ENCODE measurements around the gene AP1M1. TPM values are rescaled to one million over a fixed set of nuclear protein-coding genes. Genes with fewer than 3 reads are reported as not detected.
"Not testable (repeated sequence)": the region's sequence is repeated elsewhere in the genome, so short reads cannot be mapped to it uniquely, and the experiment has no call there.

Gene AP1M1
- polyA plus RNA-seq, 3 donors from 2014 or later: 128 to 178 (median 173) TPM

DNA sequence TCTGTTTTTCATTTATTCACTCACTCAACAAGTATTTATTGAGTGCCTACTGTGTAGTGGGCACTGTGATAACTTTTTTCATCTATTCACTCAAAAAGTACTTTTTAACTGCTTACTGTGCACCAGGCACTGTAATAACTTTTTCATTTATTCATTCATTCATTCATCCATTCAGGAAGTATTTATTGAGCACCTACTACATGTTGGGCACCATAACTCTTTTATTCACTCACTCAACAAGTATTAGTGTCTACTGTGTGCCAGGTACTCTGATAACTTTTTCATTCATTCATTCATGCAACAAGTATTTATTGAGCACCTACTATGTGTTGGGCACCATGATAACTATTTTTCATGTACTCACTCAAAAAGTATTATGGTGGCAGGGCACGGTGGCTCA is 31.3 kb upstream of the AP1M1 start:
- Mint-ChIP-seq H3K4me3 (no peak overlapping the region), H3K4me1 (peaks cover 26 to 30% of the 10 kb centered on the region in 2 donors), H3K27me3 (ENCODE audit: low read depth in 3 of 3) (peaks cover 0 to 2% (median 2%) of the 10 kb centered on the region in 3 donors), H3K9me3 (peaks cover 0 to 7% (median 6%) of the 10 kb centered on the region in 6 donors), H3K27ac (no peak overlapping the region), H3K36me3 (peaks cover 0 to 8% (median 4%) of the 10 kb centered on the region in 3 donors)
- no peak for DNase-seq

DNA sequence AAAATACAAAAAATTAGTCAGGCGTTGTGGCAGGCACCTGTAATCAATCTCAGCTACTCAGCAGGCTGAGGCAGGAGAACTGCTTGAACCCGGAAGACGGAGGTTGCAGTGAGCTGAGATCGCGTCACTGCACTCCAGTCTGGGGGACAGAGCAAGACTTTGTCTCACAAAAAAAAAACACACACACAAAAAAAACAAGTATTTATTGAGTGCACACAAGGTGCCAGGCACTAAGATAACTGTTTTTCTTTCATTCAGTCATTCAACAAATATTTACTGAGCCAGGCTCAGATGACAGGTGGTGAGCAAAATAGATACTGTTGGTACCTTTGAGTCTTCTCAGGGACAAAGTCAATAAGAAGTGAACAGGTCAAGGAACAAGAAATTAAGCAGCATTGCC is 30.7 kb upstream of the AP1M1 start:
- H3K4me3 Mint-ChIP-seq: peak overlapping the region; percentile 18 to 55 (median 40)
- DNase-seq: no peak
- peaks cover 0 to 2% (median 2%) of the 10 kb centered on the region in 3 donors for H3K27me3 Mint-ChIP-seq (ENCODE audit: low read depth in 3 of 3)
- H3K27ac Mint-ChIP-seq: peak overlapping the region in 5 of 6 donors; percentile 17 to 83 (median 41)
- peaks cover 26 to 30% of the 10 kb centered on the region in 2 donors for H3K4me1 Mint-ChIP-seq
- H3K9me3 Mint-ChIP-seq: peaks cover 0 to 7% (median 6%) of the 10 kb centered on the region in 6 donors
- H3K36me3 Mint-ChIP-seq: peaks cover 0 to 8% (median 4%) of the 10 kb centered on the region in 3 donors

DNA sequence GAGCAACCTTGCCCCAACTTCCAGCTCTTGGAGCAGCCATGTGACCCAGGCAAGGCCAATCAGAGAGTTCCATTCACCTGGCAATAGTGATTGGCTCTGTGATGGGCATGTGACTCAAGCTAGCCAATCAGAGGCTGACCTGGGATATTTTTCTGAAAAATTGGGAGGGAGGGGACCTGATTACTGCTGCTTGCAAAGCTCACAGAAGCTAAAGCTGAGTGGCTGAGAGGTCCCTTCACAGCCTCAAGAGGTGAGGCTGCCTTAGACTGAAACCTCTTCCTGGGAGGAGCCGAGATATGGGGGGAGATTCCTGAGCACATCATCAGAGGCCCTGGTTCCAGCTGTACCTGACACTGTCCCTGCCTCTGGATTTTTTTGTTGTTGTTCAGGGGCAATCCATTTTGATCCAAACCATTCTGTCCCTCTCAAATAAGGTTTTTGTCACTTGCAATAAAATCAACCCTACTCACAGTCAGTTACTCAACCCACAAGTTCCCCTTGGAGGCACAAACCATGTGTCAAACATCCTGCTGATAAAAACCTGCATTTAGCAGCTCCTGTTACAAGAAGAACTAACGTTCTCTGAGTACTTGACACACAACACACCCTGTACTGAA is 29.1 kb upstream of the AP1M1 start:
- peaks cover 39 to 45% of the 10 kb centered on the region in 2 donors for H3K4me1 Mint-ChIP-seq
- peak overlapping the region; percentile 37 to 76 (median 69) for H3K4me3 Mint-ChIP-seq
- H3K36me3 Mint-ChIP-seq: peaks cover 0 to 8% (median 4%) of the 10 kb centered on the region in 3 donors
- DNase-seq: peak; percentile 46 to 60 (median 54)
- peaks cover 2 to 3% (median 2%) of the 10 kb centered on the region in 3 donors for H3K27me3 Mint-ChIP-seq (ENCODE audit: low read depth in 3 of 3)
- peak overlapping the region; percentile 83 to 92 (median 88) for H3K27ac Mint-ChIP-seq
- peaks cover 0 to 7% (median 6%) of the 10 kb centered on the region in 6 donors for H3K9me3 Mint-ChIP-seq

DNA sequence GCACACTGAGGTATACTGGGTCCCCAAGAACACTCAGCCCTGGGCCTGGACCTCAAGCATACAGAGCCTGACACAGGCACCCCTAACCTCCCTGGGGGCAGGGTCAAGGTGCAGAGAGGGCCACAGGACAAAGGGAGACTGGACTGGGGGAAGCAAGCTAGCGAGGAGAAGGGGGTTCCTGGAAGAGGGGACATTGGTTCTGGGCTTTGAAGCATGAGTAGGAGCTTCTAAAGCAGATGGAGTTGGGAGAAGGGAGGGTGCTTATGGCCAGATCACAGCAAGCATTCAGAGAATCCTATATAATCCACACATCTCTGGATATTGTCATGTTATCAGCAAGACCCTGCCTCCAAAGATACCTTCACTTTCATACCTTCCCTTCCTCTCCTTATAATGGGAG is 27.6 kb upstream of the AP1M1 start:
- Mint-ChIP-seq H3K9me3 (peaks cover 0 to 7% (median 6%) of the 10 kb centered on the region in 6 donors), H3K36me3 (peaks cover 0 to 8% (median 4%) of the 10 kb centered on the region in 3 donors), H3K4me3 (no peak overlapping the region), H3K27ac (peak overlapping the region in 4 of 6 donors; percentile 63 to 88 (median 72)), H3K27me3 (ENCODE audit: low read depth in 3 of 3) (peaks cover 2 to 3% (median 2%) of the 10 kb centered on the region in 3 donors), H3K4me1 (peaks cover 42 to 47% of the 10 kb centered on the region in 2 donors)
- DNase-seq: no peak

DNA sequence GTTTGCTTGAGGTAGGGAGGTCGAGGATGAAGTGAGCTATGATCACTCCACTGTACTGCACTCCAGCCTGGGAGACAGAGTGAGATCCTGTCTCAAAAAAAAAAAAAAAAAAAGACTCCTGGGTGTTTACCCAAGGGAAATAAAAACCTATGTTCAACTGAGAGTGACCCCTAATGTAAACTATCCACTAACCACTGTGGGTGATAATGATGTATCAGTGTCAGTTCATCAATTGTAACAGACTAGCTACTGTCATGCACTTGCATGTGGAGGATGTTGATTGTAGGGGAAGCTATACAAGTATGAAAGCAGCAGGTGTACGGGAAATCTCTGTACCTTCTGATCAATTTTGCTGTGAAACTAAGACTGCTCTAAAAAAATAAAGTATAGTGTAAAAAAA is 21.8 kb upstream of the AP1M1 start:
- no peaks in the 10 kb centered on the region for H3K36me3 Mint-ChIP-seq

DNA sequence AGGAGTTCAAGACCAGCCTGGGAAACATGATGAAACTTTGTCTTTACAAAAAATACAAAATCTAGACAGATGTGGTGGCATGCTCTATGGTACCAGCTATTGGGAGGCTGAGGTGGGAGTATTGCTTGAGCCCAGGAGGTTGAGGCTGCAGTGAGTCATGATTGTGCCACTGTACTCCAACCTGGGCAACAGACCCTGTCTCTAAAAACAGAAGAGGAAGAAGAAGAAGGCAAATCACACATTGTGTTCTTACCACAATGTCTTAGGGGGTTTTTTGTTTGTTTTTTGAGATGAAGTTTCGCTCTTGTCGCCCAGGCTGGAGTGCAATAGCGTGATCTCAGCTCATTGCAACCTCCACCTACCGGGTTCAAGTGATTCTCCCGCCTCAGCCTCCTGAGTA is 18.8 kb upstream of the AP1M1 start:
- not testable (repeated sequence) for H3K9me3 Mint-ChIP-seq, DNase-seq, H3K36me3 Mint-ChIP-seq, H3K4me3 Mint-ChIP-seq
- Mint-ChIP-seq H3K27ac (peak overlapping the region in 2 of 6 donors; percentile 25 to 42), H3K4me1 (peaks cover 8 to 11% of the 10 kb centered on the region in 2 donors), H3K27me3 (ENCODE audit: low read depth in 3 of 3) (peaks cover 2 to 11% (median 8%) of the 10 kb centered on the region in 3 donors)

More for the DNA sequence above, 21.8 kb upstream of the AP1M1 start:
- Mint-ChIP-seq H3K9me3 (no peaks in the 10 kb centered on the region), H3K27ac (no peak overlapping the region), H3K4me3 (no peak overlapping the region), H3K27me3 (ENCODE audit: low read depth in 3 of 3) (peaks cover 0 to 4% (median 2%) of the 10 kb centered on the region in 3 donors), H3K4me1 (peaks cover 16 to 19% of the 10 kb centered on the region in 2 donors)
- DNase-seq: no peak

DNA sequence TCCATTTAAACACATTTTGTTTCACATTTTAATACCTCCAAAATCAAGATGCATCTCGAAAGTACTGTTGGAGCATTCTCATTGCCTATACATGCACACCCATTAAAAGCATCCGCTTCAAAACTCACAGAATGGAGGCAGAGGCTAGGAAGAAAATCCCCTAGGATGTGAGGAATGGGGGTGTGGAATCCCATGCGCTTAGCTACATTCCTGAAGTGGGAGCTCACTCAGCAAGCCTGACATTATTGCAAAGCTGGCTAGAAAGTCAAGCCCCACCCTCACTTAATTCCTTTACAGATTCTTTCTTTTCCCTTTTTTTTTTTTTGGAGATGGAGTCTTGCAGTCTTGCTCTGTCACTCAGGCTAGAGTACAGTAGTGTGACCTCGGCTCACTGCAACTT is 17.1 kb upstream of the AP1M1 start:
- Mint-ChIP-seq H3K27ac (no peak overlapping the region), H3K4me3 (no peak overlapping the region), H3K36me3 (no peaks in the 10 kb centered on the region), H3K27me3 (ENCODE audit: low read depth in 3 of 3) (peaks cover 8 to 11% (median 11%) of the 10 kb centered on the region in 3 donors), H3K9me3 (no peaks in the 10 kb centered on the region), H3K4me1 (peaks cover 18 to 19% of the 10 kb centered on the region in 2 donors)
- DNase-seq: no peak

DNA sequence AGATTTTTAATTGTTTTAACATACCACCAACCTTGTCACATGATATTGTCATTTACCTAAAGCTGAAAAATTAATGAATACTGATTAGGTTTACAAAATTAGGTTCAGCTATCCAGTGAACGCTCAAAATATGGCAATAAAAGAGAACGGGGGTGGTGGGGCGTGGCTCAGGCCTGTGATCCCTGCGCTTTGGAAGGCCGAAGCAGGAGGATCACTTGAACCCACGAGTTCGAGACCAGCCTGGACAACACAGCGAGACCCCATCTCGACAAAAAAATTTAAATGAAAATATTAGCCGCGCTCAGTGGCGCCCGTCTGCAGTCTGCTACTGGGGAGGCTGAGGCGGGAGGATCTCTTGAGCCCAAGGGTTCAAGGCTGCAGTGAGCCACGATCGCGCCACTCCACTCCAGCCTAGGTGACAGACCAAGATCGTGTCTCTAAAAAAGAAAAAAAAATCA is 13.0 kb upstream of the AP1M1 start:
- peaks cover 31 to 41% of the 10 kb centered on the region in 2 donors for H3K4me1 Mint-ChIP-seq
- peak overlapping the region; percentile 89 to 98 (median 94) for H3K27ac Mint-ChIP-seq
- peaks cover 8 to 12% (median 11%) of the 10 kb centered on the region in 3 donors for H3K27me3 Mint-ChIP-seq (ENCODE audit: low read depth in 3 of 3)
- peak overlapping the region; percentile 95 to 100 (median 99) for H3K4me3 Mint-ChIP-seq
- DNase-seq: no peak
- no peaks in the 10 kb centered on the region for H3K9me3 Mint-ChIP-seq
- peaks cover 0 to 5% (median 4%) of the 10 kb centered on the region in 3 donors for H3K36me3 Mint-ChIP-seq

DNA sequence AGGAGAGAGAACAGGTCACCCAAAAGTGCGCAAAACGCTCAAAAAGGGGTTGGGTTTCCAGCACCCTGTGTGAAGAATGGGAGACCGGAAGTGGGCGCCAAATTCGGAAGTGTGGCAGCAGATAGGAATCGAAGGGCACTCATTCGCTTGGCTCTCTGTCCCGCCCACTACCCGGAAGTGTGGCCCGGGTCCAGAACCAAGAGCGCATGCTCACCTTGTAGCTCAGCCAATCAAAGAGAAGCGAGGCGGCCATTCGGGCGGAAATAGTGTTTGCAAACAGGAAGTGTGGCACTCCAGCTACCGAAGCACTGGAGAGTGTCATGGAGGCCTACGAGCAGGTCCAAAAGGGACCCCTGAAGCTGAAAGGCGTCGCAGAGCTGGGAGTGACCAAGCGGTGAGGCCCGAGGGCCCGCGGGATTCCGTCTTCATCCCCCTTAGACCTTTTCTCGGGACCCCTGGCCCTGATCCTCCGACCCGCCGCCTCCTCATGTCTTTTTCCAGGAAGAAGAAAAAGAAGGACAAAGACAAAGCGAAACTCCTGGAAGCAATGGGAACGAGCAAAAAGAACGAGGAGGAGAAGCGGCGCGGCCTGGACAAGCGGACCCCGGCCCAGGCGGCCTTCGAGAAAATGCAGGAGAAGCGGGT is 12.5 kb upstream of the AP1M1 start, which contains the start of gene FAM32A:
Gene FAM32A, plus strand, starts transcription at position 288 of the 645 bp plus-strand sequence. Its CDS starts 33 bp downstream, at position 321.
- peaks cover 0 to 5% (median 4%) of the 10 kb centered on the region in 3 donors for H3K36me3 Mint-ChIP-seq
- H3K27me3 Mint-ChIP-seq (ENCODE audit: low read depth in 3 of 3): peaks cover 9 to 12% (median 9%) of the 10 kb centered on the region in 3 donors
- H3K4me3 Mint-ChIP-seq: peak within 1 kb of the TSS; percentile 95 to 100 (median 99)
- H3K9me3 Mint-ChIP-seq: no peaks in the 10 kb centered on the region
- H3K4me1 Mint-ChIP-seq: peaks cover 31 to 41% of the 10 kb centered on the region in 2 donors
- DNase-seq: peak; percentile 99
- H3K27ac Mint-ChIP-seq: peak within 1 kb of the TSS; percentile 89 to 98 (median 94)

DNA sequence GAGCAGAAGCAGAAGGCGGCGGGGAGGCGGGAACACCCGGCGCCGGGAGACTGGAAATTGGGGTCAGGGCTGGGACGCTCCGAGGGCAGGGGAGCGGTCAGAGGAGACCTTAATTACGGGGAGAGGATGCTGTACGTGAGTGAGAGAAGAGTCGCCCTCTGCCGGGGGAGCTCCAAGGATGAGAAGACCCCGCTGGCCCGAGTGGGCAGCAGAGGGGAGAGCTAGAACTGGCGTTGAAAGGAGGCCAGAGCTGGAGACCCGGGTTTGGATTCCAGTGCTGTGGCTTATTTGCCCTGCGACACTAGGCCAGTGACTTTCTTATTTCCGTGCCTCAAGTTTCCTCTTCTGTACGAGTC is 12.0 kb upstream of the AP1M1 start:
- H3K27ac Mint-ChIP-seq: peak overlapping the region; percentile 89 to 98 (median 94)
- peaks cover 31 to 41% of the 10 kb centered on the region in 2 donors for H3K4me1 Mint-ChIP-seq
- H3K36me3 Mint-ChIP-seq: peaks cover 0 to 5% (median 4%) of the 10 kb centered on the region in 3 donors
- peak overlapping the region; percentile 95 to 100 (median 99) for H3K4me3 Mint-ChIP-seq
- H3K27me3 Mint-ChIP-seq (ENCODE audit: low read depth in 3 of 3): peaks cover 9 to 12% (median 9%) of the 10 kb centered on the region in 3 donors
- H3K9me3 Mint-ChIP-seq: no peaks in the 10 kb centered on the region
- DNase-seq: peak; percentile 28 to 35 (median 31)

DNA sequence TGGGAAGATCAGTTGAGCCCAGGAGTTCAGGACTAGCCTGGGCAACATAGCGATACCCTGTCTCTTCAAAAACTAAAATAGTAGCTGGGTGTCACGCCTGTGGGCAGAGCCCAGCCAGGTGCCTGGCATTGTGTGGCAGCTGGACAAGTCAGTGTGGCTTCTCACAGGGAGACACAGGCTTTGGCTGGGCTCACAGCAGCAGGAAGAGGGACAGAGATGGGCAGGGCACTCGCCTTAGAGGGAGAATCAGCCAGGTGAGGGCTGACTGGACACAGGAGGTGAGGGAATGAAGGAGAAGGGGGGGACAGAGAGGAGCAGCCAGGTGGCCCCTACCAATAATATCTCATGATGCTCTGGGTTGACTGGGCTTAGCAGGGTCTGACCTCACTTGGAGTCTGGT is 9.2 kb upstream of the AP1M1 start:
- Mint-ChIP-seq H3K4me3 (no peak overlapping the region), H3K9me3 (no peaks in the 10 kb centered on the region), H3K36me3 (peaks cover 5 to 11% (median 5%) of the 10 kb centered on the region in 3 donors), H3K27ac (no peak overlapping the region), H3K4me1 (peaks cover 23 to 30% of the 10 kb centered on the region in 2 donors), H3K27me3 (ENCODE audit: low read depth in 3 of 3) (peaks cover 2 to 7% (median 5%) of the 10 kb centered on the region in 3 donors)
- no peak for DNase-seq

DNA sequence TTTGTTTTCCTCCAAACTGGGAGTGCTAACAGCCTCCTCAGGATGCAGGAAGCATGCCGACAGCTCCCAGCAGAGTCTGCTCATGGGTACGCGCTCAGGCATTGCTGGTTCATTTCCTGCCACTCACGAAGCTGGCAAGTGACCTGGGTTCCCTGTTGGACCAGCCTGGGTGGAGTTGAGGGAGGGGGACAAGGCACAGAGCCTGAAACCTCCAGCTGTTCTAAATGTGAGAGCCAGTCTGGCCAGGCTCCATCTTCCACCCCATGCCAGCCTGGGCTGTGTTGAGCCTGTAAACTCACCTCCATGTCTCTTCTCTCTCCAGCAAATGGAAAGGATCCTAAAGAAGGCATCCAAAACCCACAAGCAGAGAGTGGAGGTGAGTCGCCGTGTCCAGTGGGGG is 7.5 kb upstream of the AP1M1 start:
- H3K4me1 Mint-ChIP-seq: peaks cover 18 to 26% of the 10 kb centered on the region in 2 donors
- DNase-seq: no peak
- H3K27ac Mint-ChIP-seq: peak overlapping the region in 1 of 6 donors; percentile 59
- no peak overlapping the region for H3K4me3 Mint-ChIP-seq
- H3K27me3 Mint-ChIP-seq (ENCODE audit: low read depth in 3 of 3): peaks cover 2 to 5% (median 2%) of the 10 kb centered on the region in 3 donors
- no peaks in the 10 kb centered on the region for H3K9me3 Mint-ChIP-seq
- peaks cover 5 to 11% (median 5%) of the 10 kb centered on the region in 3 donors for H3K36me3 Mint-ChIP-seq

DNA sequence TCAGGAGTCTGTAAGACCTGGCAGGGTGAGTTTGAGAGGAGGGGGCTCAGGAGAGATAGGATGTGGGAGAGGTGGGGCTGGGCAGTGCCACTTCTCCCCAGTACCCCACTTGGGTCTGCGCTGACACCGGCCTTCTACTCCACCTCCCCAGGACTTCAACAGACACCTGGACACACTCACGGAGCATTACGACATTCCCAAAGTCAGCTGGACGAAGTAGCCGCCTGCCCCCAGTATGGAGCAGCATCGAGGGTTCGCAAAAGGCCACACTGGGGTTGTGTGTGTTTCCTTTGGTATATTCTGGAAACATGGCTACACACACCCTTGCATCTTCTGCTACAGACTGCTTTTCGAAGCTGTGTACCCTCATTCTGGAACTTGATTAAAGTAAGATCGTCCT is 7.0 kb upstream of the AP1M1 start:
- Mint-ChIP-seq H3K9me3 (no peaks in the 10 kb centered on the region), H3K36me3 (peaks cover 5 to 11% (median 5%) of the 10 kb centered on the region in 3 donors), H3K4me1 (peaks cover 12 to 22% of the 10 kb centered on the region in 2 donors), H3K27ac (no peak overlapping the region), H3K27me3 (ENCODE audit: low read depth in 3 of 3) (peaks cover 1 to 2% (median 2%) of the 10 kb centered on the region in 3 donors), H3K4me3 (no peak overlapping the region)
- DNase-seq: no peak
